HEK293T (cell line): ENCODE data around the gene PPP6R1.

Experiments used
- LEF1 ChIP-seq: fragments of 450-650 bp; IDR thresholded peaks from 2 replicates; pipeline ENCODE4 v1.6.1; 2017; ENCODE audit warnings: mild to moderate bottlenecking, borderline replicate concordance
- SP1 ChIP-seq: fragments of 450-650 bp; IDR thresholded peaks from 2 replicates; pipeline ENCODE4 v1.6.1; 2017

DNA sequence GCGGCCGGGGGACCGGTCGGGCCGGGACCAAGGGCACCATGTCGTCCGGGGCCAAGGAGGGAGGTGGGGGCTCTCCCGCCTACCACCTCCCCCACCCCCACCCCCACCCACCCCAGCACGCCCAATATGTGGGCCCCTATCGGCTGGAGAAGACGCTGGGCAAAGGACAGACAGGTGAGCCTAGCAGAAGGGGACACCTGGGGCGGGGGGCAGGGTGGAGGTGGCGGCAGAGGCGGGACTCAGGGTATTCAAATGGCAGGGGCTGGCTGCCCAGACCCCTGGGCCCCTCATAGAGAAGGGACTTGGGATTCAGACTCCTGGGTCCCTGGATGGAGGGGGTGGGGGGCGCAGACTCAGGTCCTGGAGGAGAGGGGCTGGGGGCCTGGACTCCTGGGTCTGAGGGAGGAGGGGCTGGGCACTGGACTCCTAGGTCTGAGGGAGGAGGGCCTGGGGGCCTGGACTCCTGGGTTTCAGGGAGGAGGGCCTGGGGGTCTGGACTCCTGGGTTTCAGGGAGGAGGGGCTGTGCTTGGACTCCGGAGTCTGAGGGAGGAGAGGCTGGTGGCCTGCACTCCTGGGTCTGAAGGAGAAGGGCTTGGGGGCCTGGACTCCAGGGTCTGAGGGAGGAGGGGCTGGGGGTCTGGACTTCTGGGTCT lies 25.7 kb upstream of the PPP6R1 start:
- TF ChIP-seq LEF1 (no peak), SP1 (no peak)
